Upper lobe of left lung (tissue), 4 donors: ENCODE measurements around the gene NPTXR.

Experiments
- CTCF ChIP-seq, 6 experiments: fragments of 450-650 bp in 4 of 6; fragments of 200-600 bp in 2 of 6; sonication (generic) in 2 of 6; IDR thresholded peaks; one replicate each; pipeline ENCODE4 v1.5.1; 2016 to 2019; ENCODE audit warnings: antibody characterized with exemption in 6 of 6
- EP300 ChIP-seq, 4 donors: sonication (generic); formaldehyde crosslinking; IDR thresholded peaks; one replicate each; pipeline ENCODE4 v1.5.1; 2017; ENCODE audit warnings: antibody characterized with exemption in 4 of 4, control low read depth in 2 of 4
- POLR2A ChIP-seq, 4 donors: fragments of 450-650 bp; IDR thresholded peaks; one replicate each; pipeline ENCODE4 v1.5.1; 2016 to 2017; ENCODE audit warnings: antibody characterized with exemption in 4 of 4, mild to moderate bottlenecking in 2 of 4

DNA sequence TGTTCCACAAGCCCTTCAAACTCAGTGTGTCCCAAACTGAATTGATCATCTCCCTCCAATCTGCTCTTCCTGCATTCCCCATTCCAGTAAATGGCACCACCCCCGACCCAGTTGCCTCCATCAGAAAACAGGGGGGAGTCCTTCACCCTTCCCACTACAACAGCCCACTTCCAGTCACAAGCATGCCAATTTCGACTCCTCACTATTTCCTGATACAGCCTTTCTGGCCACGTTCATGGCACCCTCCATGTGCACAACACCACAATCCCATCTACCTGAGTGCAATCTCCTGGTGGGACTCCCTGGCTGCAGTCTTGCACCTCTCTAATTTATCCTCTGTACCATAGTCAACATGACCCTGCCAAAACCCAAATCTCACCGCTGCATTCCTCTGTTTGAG lies 48.3 kb downstream of the NPTXR start:
- TF ChIP-seq CTCF (IDR thresholded peaks at IDR 0.05): no peak
- TF ChIP-seq EP300 (IDR thresholded peaks at IDR 0.05): no peak
- TF ChIP-seq POLR2A (IDR thresholded peaks at IDR 0.05): no peak
